HepG2 (cell line): ENCODE data around the gene TXN2. TPM values are rescaled to one million over a fixed set of nuclear protein-coding genes. Genes with fewer than 3 reads are reported as not detected.
A peak's percentile ranks its signal among the peaks of the same experiment; 100 is the strongest.

Experiments
- ADNP ChIP-seq: sonication (generic); formaldehyde crosslinking; IDR thresholded peaks from 2 replicates; pipeline ENCODE4 v1.4.0; 2020; ENCODE audit warnings: missing genetic modification reagents
- ATF2 ChIP-seq: sonication (generic); formaldehyde crosslinking; IDR thresholded peaks from 2 replicates; pipeline ENCODE4 v1.4.0; 2020; ENCODE audit warnings: missing genetic modification reagents
- ATF7 ChIP-seq, 2 experiments: fragments of 450-650 bp in 1 of 2; sonication (generic) in 1 of 2; formaldehyde crosslinking in 1 of 2; IDR thresholded peaks; 2 replicates each; pipeline versions ENCODE4 v1.4.0 to v1.6.1; 2016 to 2020; ENCODE audit warnings: antibody characterized with exemption in 1 of 2, mild to moderate bottlenecking in 1 of 2, missing genetic modification reagents in 1 of 2
- ATM ChIP-seq: fragments of 450-650 bp; IDR thresholded peaks from 2 replicates; pipeline ENCODE4 v1.7.1; 2017; ENCODE audit warnings: mild to moderate bottlenecking, borderline replicate concordance
- HDAC1 ChIP-seq: sonication (generic); formaldehyde crosslinking; IDR thresholded peaks from 2 replicates; pipeline ENCODE4 v1.5.1; 2020; ENCODE audit warnings: mild to moderate bottlenecking, missing genetic modification reagents
- NFE2 ChIP-seq: sonication (generic); formaldehyde crosslinking; IDR thresholded peaks from 2 replicates; pipeline ENCODE4 v1.4.0; 2020; ENCODE audit warnings: missing genetic modification reagents
- NR2F2 ChIP-seq: IDR thresholded peaks from 2 replicates; pipeline ENCODE4 v1.6.1; 2012; ENCODE audit warnings: low read depth, inconsistent platforms, borderline replicate concordance
- NR2F6 ChIP-seq, 2 experiments: IDR thresholded peaks; 2 replicates each; pipeline ENCODE4 v1.6.1; 2016; ENCODE audit warnings: antibody characterized with exemption in 1 of 2, mild to moderate bottlenecking in 1 of 2
- SALL1 ChIP-seq: sonication (generic); formaldehyde crosslinking; IDR thresholded peaks from 2 replicates; pipeline ENCODE4 v1.8.0; 2022; ENCODE audit warnings: mild to moderate bottlenecking, missing genetic modification reagents
- ZNF234 ChIP-seq: sonication (generic); formaldehyde crosslinking; conservative IDR thresholded peaks from 2 replicates; pipeline ENCODE4 v1.5.1; 2020; ENCODE audit warnings: mild to moderate bottlenecking, missing genetic modification reagents
- ZNF264 ChIP-seq: sonication (generic); formaldehyde crosslinking; IDR thresholded peaks from 2 replicates; pipeline ENCODE4 v1.4.0; 2020; ENCODE audit warnings: missing genetic modification reagents
- ZNF274 ChIP-seq: sonication (generic); formaldehyde crosslinking; IDR thresholded peaks from 2 replicates; pipeline ENCODE4 v1.5.1; 2020; ENCODE audit warnings: mild to moderate bottlenecking, missing genetic modification reagents
- ZNF362 ChIP-seq: sonication (generic); formaldehyde crosslinking; IDR thresholded peaks from 2 replicates; pipeline ENCODE4 v1.4.0; 2020; ENCODE audit warnings: missing genetic modification reagents, mild to moderate bottlenecking, borderline replicate concordance
- ZNF496 ChIP-seq: sonication (generic); formaldehyde crosslinking; IDR thresholded peaks from 2 replicates; pipeline ENCODE4 v1.8.1; 2023; ENCODE audit warnings: mild to moderate bottlenecking, moderate library complexity, missing genetic modification reagents; ENCODE audit not compliant: insufficient replicate concordance
- ZNF543 ChIP-seq: sonication (generic); formaldehyde crosslinking; IDR thresholded peaks from 2 replicates; pipeline ENCODE4 v1.4.0; 2020; ENCODE audit warnings: mild to moderate bottlenecking, missing genetic modification reagents
- ZNF768 ChIP-seq: sonication (generic); formaldehyde crosslinking; IDR thresholded peaks from 2 replicates; pipeline ENCODE4 v1.4.0; 2020; ENCODE audit warnings: missing genetic modification reagents
- ZNF792 ChIP-seq: IDR thresholded peaks from 2 replicates; pipeline ENCODE4 v1.6.1; 2016
- polyA plus RNA-seq, 8 experiments: library from polyadenylated mRNA; depleted of rRNA in 3 of 8; stranded (reverse) in 7 of 8; unstranded in 1 of 8; fragments of >200 nt; fragmentation: Illumina TruSeq in 4 of 8; extraction: Trizol in 4 of 8; gene quantifications; 2 replicates each; pipeline versions ENCODE4 v1.2.1 to v1.2.3, GENCODE V29; 2011 to 2016; ENCODE audit warnings: low read depth in 4 of 8, missing spikeins in 1 of 8, mixed read lengths in 1 of 8; ENCODE audit not compliant: insufficient read depth in 1 of 8
- total RNA-seq, 5 experiments: library from RNA; depleted of rRNA; stranded (reverse); fragments of >200 nt; fragmentation: Illumina TruSeq; extraction: Trizol; gene quantifications; 2 replicates each; pipeline ENCODE4 v1.2.3, GENCODE V29; 2016; ENCODE audit warnings: low read depth in 1 of 5
- TF ChIP-seq, protein P1 (sequence below): sonication (generic); formaldehyde crosslinking; IDR thresholded peaks from 2 replicates; pipeline ENCODE4; 2020; ENCODE audit warnings: missing genetic modification reagents, mild to moderate bottlenecking, borderline replicate concordance
- TF ChIP-seq, protein P2 (sequence below): IDR thresholded peaks from 2 replicates; pipeline ENCODE4 v1.6.1; 2012; ENCODE audit warnings: inconsistent platforms
- TF ChIP-seq, protein P3 (sequence below): sonication (generic); formaldehyde crosslinking; IDR thresholded peaks from 2 replicates; pipeline ENCODE4 v1.8.0; 2022; ENCODE audit warnings: missing genetic modification reagents, mild to moderate bottlenecking, moderate library complexity, borderline replicate concordance

Gene TXN2
- total and polyA plus RNA-seq, 2 of the 13 experiments (the other 11 are each of a cell fraction or from before 2014, with no cell fraction given), result 41.4 to 109 TPM

DNA sequence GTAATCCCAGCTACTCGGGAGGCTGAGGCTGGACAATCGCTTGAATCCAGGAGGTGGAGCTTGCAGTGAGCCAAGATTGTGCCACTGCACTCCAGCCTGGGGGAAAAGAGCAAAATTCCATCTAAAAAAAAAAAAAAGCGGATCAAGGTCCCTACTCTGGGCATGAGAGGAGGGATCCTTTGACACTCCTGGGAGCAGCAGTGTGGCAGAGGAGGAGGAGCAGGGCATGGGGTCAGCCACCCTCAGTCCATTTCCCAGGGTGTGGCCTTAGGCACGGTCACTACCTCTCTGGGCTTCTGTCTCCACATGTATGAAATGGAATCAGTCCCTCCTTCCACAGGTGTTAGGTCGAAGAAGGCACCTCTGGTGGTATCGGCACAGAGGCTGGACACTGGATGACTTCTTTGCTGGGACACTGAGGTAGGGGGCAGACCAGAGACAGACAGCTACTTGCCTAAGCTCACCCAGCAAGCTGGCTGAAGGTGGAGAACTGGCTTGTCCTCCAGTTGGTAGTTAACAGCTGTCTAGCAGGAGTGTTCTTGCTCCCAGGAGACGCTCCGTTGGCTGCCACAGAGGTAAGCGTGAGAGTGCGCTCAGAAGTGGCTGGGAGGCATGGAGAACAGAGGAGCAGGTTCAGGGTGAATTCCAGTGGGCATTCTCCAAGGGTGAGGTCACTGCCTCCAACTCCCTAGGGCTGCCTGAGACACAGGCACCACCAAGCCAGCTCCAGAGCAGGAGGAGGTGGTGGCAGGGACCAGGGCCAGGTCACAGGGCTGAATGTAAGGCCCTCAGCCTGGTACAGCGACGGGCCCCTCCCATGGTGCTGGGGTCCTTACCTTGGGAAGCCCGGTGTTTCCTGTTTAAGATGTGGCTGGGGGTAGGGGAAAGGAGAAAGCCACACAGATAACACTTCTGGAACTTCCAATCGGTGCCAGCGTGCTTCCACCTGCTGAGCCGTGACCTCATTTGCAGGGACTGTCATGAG is 19.5 kb downstream of the TXN2 start (continued):
- TF ChIP-seq ZNF362 (CRISPR knock-in tag), result peak; percentile 79
- TF ChIP-seq ZNF274 (CRISPR knock-in tag), result no peak
- peak; percentile 98 for TF ChIP-seq ZNF768 (CRISPR knock-in tag)
- no peak for TF ChIP-seq ZNF496 (CRISPR knock-in tag)
- TF ChIP-seq ZNF792, result no peak
- TF ChIP-seq ADNP (CRISPR knock-in tag), result 0 out of 2 replicates have a peak, but pooled peaks have one; percentile 50
- TF ChIP-seq ZNF543 (CRISPR knock-in tag), result no peak
- peak; percentile 88 for TF ChIP-seq ATF2 (CRISPR knock-in tag)
- peak; percentile 24 for TF ChIP-seq SALL1 (CRISPR knock-in tag)
- no peak for TF ChIP-seq ZNF264 (CRISPR knock-in tag)
- TF ChIP-seq NR2F6 (IDR thresholded peaks at IDR 0.05), result peak; percentile 48; the same call in 1 of the 2 replicates
- 0 out of 2 replicates have a peak, but pooled peaks have one; percentile 17 for TF ChIP-seq NR2F6 (CRISPR knock-in tag; IDR thresholded peaks at IDR 0.05)
- TF ChIP-seq HDAC1, result peak; percentile 35; the same call in 1 of the 2 replicates
- TF ChIP-seq NFE2 (CRISPR knock-in tag), result no peak
- TF ChIP-seq, protein P1, sequence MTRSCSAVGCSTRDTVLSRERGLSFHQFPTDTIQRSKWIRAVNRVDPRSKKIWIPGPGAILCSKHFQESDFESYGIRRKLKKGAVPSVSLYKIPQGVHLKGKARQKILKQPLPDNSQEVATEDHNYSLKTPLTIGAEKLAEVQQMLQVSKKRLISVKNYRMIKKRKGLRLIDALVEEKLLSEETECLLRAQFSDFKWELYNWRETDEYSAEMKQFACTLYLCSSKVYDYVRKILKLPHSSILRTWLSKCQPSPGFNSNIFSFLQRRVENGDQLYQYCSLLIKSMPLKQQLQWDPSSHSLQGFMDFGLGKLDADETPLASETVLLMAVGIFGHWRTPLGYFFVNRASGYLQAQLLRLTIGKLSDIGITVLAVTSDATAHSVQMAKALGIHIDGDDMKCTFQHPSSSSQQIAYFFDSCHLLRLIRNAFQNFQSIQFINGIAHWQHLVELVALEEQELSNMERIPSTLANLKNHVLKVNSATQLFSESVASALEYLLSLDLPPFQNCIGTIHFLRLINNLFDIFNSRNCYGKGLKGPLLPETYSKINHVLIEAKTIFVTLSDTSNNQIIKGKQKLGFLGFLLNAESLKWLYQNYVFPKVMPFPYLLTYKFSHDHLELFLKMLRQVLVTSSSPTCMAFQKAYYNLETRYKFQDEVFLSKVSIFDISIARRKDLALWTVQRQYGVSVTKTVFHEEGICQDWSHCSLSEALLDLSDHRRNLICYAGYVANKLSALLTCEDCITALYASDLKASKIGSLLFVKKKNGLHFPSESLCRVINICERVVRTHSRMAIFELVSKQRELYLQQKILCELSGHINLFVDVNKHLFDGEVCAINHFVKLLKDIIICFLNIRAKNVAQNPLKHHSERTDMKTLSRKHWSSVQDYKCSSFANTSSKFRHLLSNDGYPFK (CRISPR knock-in tag), result 0 out of 2 replicates have a peak, but pooled peaks have one; percentile 9
- TF ChIP-seq ATM, result no peak
- TF ChIP-seq, protein P2, sequence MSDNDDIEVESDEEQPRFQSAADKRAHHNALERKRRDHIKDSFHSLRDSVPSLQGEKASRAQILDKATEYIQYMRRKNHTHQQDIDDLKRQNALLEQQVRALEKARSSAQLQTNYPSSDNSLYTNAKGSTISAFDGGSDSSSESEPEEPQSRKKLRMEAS, result no peak
- no peak for TF ChIP-seq ATF7 (IDR thresholded peaks at IDR 0.05)
- peak; percentile 66; the same call in 1 of the 2 replicates for TF ChIP-seq ATF7 (CRISPR knock-in tag; IDR thresholded peaks at IDR 0.05)
- TF ChIP-seq, protein P3, sequence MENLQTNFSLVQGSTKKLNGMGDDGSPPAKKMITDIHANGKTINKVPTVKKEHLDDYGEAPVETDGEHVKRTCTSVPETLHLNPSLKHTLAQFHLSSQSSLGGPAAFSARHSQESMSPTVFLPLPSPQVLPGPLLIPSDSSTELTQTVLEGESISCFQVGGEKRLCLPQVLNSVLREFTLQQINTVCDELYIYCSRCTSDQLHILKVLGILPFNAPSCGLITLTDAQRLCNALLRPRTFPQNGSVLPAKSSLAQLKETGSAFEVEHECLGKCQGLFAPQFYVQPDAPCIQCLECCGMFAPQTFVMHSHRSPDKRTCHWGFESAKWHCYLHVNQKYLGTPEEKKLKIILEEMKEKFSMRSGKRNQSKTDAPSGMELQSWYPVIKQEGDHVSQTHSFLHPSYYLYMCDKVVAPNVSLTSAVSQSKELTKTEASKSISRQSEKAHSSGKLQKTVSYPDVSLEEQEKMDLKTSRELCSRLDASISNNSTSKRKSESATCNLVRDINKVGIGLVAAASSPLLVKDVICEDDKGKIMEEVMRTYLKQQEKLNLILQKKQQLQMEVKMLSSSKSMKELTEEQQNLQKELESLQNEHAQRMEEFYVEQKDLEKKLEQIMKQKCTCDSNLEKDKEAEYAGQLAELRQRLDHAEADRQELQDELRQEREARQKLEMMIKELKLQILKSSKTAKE, result no peak
- TF ChIP-seq ZNF234 (CRISPR knock-in tag), result no peak
- peak; percentile 40; the same call in 1 of the 2 replicates for TF ChIP-seq NR2F2
